Colonic mucosa (tissue), 4 donors: Measurements from ENCODE around the gene C6orf47. TPM values are rescaled to one million over a fixed set of nuclear protein-coding genes. Genes with fewer than 3 reads are reported as not detected.
"Not testable (repeated sequence)": the region's sequence is repeated elsewhere in the genome, so short reads cannot be mapped to it uniquely, and the experiment has no call there.

Source experiments
- DNase-seq: peaks from one replicate; pipeline ENCODE4 v3.0.0-alpha.2; 2020
- H3K27ac ChIP-seq: fragments of 200-600 bp; one replicate; pipeline ENCODE4 v1.8.0; 2021
- H3K27me3 ChIP-seq: fragments of 200-600 bp; one replicate; pipeline ENCODE4 v1.8.0; 2021
- H3K36me3 ChIP-seq: fragments of 200-600 bp; one replicate; pipeline ENCODE4 v1.8.0; 2021
- H3K4me1 ChIP-seq: fragments of 200-600 bp; one replicate; pipeline ENCODE4 v1.8.0; 2021; ENCODE audit warnings: mild to moderate bottlenecking
- H3K4me3 ChIP-seq: fragments of 200-600 bp; one replicate; pipeline ENCODE4 v1.8.0; 2021
- H3K9ac ChIP-seq, 2 donors: one replicate each; pipeline ENCODE4 v1.7.0; 2013; ENCODE audit warnings: control low read depth in 2 of 2, low read depth in 2 of 2, low read length in 2 of 2
- H3K9me3 ChIP-seq: fragments of 200-600 bp; one replicate; pipeline ENCODE4 v1.8.0; 2021
- intact Hi-C: fragments of 100-400 bp; cut with DNase I; formaldehyde crosslinking; loops from one replicate; pipeline ENCODE4 v1.14.1; 2022
- total RNA-seq, 2 donors: library from RNA; stranded (reverse); fragmentation: NEBNext Ultra II Directional in 1 of 2; extraction: Animal tissue kit (Norgen Biotek cat#: 25700) in 1 of 2; gene quantifications; one replicate each; pipeline ENCODE4 v1.2.1, GENCODE V29; 2021
- TF ChIP-seq, protein P1 (sequence below): fragments of 200-600 bp; IDR thresholded peaks from one replicate; pipeline ENCODE4 v1.8.0; 2022; ENCODE audit warnings: antibody characterized with exemption, mild to moderate bottlenecking
- donor health status: healthy.
- donor health status: DM: no; HTN: no; CAD: no.
- donor health status: DM: no; HTN: no; CAD: no.

C6orf47 gene, protein sequence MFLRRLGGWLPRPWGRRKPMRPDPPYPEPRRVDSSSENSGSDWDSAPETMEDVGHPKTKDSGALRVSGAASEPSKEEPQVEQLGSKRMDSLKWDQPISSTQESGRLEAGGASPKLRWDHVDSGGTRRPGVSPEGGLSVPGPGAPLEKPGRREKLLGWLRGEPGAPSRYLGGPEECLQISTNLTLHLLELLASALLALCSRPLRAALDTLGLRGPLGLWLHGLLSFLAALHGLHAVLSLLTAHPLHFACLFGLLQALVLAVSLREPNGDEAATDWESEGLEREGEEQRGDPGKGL
- total RNA-seq = 10 to 100 TPM; 28.3 to 32.8 TPM

DNA sequence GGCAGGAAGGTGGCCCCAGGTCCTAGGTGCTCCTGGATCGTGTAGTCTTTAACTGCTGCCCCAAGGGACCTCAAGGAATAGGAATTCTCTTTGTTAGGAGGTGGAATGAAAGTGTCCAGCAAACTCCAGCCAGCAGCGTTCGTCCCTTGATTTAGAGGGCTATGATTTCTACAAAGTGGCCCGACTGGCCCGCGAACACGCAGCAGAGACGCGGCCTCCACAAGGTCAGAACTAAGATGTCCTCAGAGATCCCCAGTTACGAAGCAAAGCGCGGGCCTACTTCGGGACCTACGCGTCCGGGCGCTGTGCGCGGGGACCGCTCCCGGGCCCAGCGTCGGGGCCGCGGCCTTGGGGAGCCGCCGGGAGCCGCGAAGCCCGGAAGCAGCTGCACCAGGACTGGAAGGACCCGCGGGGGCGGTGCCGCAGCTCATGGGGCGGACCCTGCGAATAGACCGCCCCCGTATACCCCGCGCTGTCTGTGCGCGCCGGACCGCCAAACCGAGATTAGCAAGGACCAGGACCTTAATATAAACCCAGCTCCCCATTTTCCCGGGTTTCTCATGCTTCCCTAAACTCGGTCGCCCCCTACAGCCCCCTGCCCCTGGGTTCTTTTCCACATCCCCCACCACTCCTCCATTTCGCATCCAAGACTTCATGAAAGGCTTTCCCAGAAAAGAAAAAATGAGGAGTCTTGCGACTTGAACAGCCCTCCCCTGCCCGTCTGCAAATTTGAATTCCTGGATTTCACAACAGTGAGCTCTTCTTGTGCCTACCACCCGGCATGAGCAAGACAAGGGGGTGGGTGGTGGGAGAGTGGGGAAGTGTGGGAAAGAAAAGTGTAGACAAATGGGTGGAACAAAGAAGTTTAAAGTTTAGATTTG, at the start of gene C6orf47:
TSS of gene C6orf47 (minus strand) at position 398 of the 881 bp plus-strand sequence. CDS start 831 bp downstream, outside the sequence.
- Histone ChIP-seq H3K4me1 (peaks cover 25% of the 10 kb centered on the region), H3K9me3 (no peaks in the 10 kb centered on the region), H3K27me3 (no peaks in the 10 kb centered on the region), H3K36me3 (no peaks in the 10 kb centered on the region), H3K4me3 (peak within 1 kb of the TSS; percentile 76), H3K9ac (peak within 1 kb of the TSS; percentile 75 to 94), H3K27ac (peak within 1 kb of the TSS; percentile 89)
- intact Hi-C loops = no loop called here
- DNase-seq = peak; percentile 90
- TF ChIP-seq, protein P1, sequence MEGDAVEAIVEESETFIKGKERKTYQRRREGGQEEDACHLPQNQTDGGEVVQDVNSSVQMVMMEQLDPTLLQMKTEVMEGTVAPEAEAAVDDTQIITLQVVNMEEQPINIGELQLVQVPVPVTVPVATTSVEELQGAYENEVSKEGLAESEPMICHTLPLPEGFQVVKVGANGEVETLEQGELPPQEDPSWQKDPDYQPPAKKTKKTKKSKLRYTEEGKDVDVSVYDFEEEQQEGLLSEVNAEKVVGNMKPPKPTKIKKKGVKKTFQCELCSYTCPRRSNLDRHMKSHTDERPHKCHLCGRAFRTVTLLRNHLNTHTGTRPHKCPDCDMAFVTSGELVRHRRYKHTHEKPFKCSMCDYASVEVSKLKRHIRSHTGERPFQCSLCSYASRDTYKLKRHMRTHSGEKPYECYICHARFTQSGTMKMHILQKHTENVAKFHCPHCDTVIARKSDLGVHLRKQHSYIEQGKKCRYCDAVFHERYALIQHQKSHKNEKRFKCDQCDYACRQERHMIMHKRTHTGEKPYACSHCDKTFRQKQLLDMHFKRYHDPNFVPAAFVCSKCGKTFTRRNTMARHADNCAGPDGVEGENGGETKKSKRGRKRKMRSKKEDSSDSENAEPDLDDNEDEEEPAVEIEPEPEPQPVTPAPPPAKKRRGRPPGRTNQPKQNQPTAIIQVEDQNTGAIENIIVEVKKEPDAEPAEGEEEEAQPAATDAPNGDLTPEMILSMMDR = no peak

DNA sequence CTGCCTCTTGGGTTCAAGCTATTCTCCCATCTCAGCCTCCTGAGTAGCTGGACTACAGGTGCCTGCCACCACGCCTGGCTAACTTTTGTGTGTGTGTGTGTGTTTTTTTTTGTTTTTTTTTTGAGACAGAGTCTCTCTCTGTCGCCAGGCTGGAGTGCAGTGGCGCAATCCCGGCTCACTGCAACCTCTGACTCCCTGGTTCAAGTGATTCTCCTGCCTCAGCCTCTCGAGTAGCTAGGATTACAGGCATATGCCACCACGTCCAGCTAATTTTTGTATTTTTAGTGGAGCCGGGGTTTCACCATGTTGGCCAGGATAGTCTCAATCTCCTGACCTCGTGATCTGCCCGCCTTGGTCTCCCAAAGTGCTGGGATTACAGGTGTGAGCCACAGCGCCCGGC, 48.6 kb upstream of the C6orf47 start:
- DNase-seq, H3K27ac ChIP-seq, H3K9me3 ChIP-seq, H3K9ac ChIP-seq, H3K27me3 ChIP-seq, H3K4me1 ChIP-seq, H3K4me3 ChIP-seq, intact Hi-C loops, H3K36me3 ChIP-seq: not testable (repeated sequence)

DNA sequence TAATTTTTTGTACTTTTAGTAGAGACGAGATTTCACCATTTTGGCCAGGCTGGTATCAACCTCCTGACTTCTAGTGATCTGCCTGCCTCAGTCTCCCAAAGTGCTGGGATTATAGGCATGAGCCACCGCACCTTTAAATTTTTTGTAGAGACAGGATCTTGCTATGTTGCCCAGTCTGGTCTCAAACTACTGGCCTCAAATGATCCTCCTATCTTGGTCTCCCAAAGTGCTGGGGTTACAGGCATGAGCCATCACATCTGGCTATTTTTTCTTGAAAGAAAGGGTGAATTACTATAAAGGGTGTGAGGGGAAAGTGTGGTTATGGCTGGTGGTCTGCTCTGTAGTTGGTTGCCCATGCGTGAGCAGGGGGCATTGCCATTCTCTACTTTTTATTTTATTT, 47.6 kb upstream of the C6orf47 start:
- TF ChIP-seq, protein P1 = no peak
- Histone ChIP-seq H3K27me3 (no peaks in the 10 kb centered on the region), H3K9me3 (no peaks in the 10 kb centered on the region), H3K27ac (no peak overlapping the region), H3K4me3 (no peak overlapping the region), H3K36me3 (no peaks in the 10 kb centered on the region), H3K9ac (no peak overlapping the region), H3K4me1 (no peaks in the 10 kb centered on the region)
- DNase-seq = no peak
- intact Hi-C loops = no loop called here

DNA sequence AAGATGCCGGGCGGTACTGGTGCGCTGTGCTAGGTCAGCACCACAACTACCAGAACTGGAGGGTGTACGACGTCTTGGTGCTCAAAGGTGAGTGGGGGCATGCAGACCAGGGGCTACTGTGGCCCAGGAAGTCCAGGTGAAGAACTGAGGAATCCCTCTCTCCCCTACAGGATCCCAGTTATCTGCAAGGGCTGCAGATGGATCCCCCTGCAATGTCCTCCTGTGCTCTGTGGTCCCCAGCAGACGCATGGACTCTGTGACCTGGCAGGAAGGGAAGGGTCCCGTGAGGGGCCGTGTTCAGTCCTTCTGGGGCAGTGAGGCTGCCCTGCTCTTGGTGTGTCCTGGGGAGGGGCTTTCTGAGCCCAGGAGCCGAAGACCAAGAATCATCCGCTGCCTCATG, 47.1 kb upstream of the C6orf47 start:
- no peaks in the 10 kb centered on the region for H3K4me1 ChIP-seq
- DNase-seq = no peak
- H3K9ac ChIP-seq = no peak overlapping the region
- TF ChIP-seq, protein P1 = no peak
- H3K36me3 ChIP-seq = no peaks in the 10 kb centered on the region
- no peak overlapping the region for H3K27ac ChIP-seq
- H3K4me3 ChIP-seq = no peak overlapping the region
- intact Hi-C loops = no loop called here
- H3K9me3 ChIP-seq = no peaks in the 10 kb centered on the region
- no peaks in the 10 kb centered on the region for H3K27me3 ChIP-seq

DNA sequence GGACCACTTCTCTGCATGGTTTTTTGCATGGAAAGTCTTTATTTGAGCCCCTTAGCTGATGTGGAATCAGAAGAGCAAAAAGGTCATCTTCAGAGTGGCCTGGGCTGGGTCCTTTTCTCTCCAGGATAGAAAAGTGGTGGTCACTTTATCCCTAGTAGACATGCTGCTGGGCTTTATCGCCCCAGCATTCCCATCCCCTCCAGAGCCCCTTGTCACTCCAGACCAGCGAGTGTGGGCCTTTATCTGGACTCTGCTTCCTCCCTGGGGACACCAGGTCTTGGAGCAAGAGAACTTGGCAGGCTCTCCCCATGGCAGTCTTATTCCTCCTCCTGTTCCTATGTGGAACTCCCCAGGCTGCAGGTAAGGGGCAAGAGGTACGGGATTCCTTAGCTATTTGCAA, 46.0 kb upstream of the C6orf47 start, which contains the start of gene LY6G6F:
TSS of gene LY6G6F (plus strand) at position 268 of the 400 bp plus-strand sequence. CDS start at position 309, 41 bp downstream.
- H3K27ac ChIP-seq = no peak within 1 kb of the TSS
- H3K27me3 ChIP-seq = no peaks in the 10 kb centered on the region
- no peak for DNase-seq
- H3K9ac ChIP-seq = no peak within 1 kb of the TSS
- peaks cover 6% of the 10 kb centered on the region for H3K4me1 ChIP-seq
- no peaks in the 10 kb centered on the region for H3K9me3 ChIP-seq
- H3K4me3 ChIP-seq = no peak within 1 kb of the TSS
- TF ChIP-seq, protein P1 = no peak
- H3K36me3 ChIP-seq = no peaks in the 10 kb centered on the region
- intact Hi-C loops = no loop called here
